Stomach (tissue), 9 donors: ENCODE results near the gene MAMDC2. TPM values are rescaled to one million over a fixed set of nuclear protein-coding genes. Genes with fewer than 3 reads are reported as not detected.
A peak's percentile ranks its signal among the peaks of the same experiment; 100 is the strongest.

Source experiments
- DNase-seq, 2 donors: peaks; one replicate each; pipeline versions ENCODE4 v3.0.0 to v3.0.0-alpha.2; 2013 to 2019
- H3K27ac ChIP-seq, 5 donors: fragments of 200-600 bp in 4 of 5; sonication (generic) in 4 of 5; one replicate each; pipeline ENCODE4 v1.5.1; 2013 to 2019; ENCODE audit warnings: mild to moderate bottlenecking in 1 of 5, moderate library complexity in 1 of 5
- H3K27me3 ChIP-seq, 3 donors: fragments of 200-600 bp; sonication (generic); one replicate each; pipeline ENCODE4 v1.5.1; 2017 to 2019; ENCODE audit warnings: mixed run types in 1 of 3
- H3K36me3 ChIP-seq, 4 donors: fragments of 200-600 bp; sonication (generic); 1 replicate in 3 of 4; 2 replicates in 1 of 4; pipeline ENCODE4 v1.5.1; 2016 to 2019
- H3K4me1 ChIP-seq, 4 donors: fragments of 200-600 bp; sonication (generic); one replicate each; pipeline ENCODE4 v1.5.1; 2016 to 2019
- H3K4me3 ChIP-seq, 4 donors: fragments of 200-600 bp; sonication (generic) in 3 of 4; one replicate each; pipeline ENCODE4 v1.5.1; 2016 to 2019; ENCODE audit warnings: mild to moderate bottlenecking in 1 of 4
- H3K9me3 ChIP-seq, 4 donors: fragments of 200-600 bp; sonication (generic); one replicate each; pipeline ENCODE4 v1.5.1; 2016 to 2019
- EP300 ChIP-seq: sonication (generic); formaldehyde crosslinking; IDR thresholded peaks from one replicate; pipeline ENCODE4 v1.6.1; 2017; ENCODE audit warnings: antibody characterized with exemption
- POLR2A ChIP-seq, 4 donors: fragments of 450-650 bp; IDR thresholded peaks; one replicate each; pipeline ENCODE4 v1.6.1; 2016; ENCODE audit warnings: antibody characterized with exemption in 4 of 4, control low read depth in 2 of 4, mild to moderate bottlenecking in 1 of 4, moderate library complexity in 1 of 4
- POLR2AphosphoS5 ChIP-seq, 3 donors: sonication (generic); formaldehyde crosslinking; IDR thresholded peaks; one replicate each; pipeline ENCODE4 v1.6.1; 2016; ENCODE audit warnings: antibody characterized with exemption in 3 of 3
- WGBS, 5 donors: extraction: QIAGEN DNeasy Blood & Tissue Kit in 3 of 5; methylation state at CpG; one replicate each; pipeline versions ENCODE4 v1.1.5 to v1.1.7; 2013 to 2018; 5-methylcytosine and 5-hydroxymethylcytosine counted together
- intact Hi-C: fragments of 100-400 bp; cut with DNase I; formaldehyde crosslinking; loops from one replicate; pipeline ENCODE4 v1.15.1; 2023; ENCODE audit warnings: low total_unique reads
- polyA plus RNA-seq, 3 donors: library from polyadenylated mRNA; stranded (reverse); fragments of 200-250 nt; gene quantifications; one replicate each; pipeline ENCODE4 v1.2.3, GENCODE V29; 2013
- total RNA-seq, 5 donors: library from RNA; depleted of rRNA; stranded (reverse); fragments of >200 nt; gene quantifications; one replicate each; pipeline versions ENCODE4 v1.1.0 to v1.2.3, GENCODE V29; 2014 to 2016
- TF ChIP-seq, protein P1 (sequence below), 7 experiments: fragments of 450-650 bp in 4 of 7; fragments of 200-600 bp in 3 of 7; sonication (generic) in 3 of 7; IDR thresholded peaks; one replicate each; pipeline ENCODE4 v1.5.1; 2016 to 2019; ENCODE audit warnings: antibody characterized with exemption in 7 of 7, control low read depth in 2 of 7, mild to moderate bottlenecking in 1 of 7
- donor health status: healthy with polysubstance abuse.
- donor health status: Bipolar disorder and iron deficiency.
- donor health status: healthy.

Gene MAMDC2
- total and polyA plus RNA-seq, 8 donors: 7.0 to 91.4 (median 22.0) TPM

DNA sequence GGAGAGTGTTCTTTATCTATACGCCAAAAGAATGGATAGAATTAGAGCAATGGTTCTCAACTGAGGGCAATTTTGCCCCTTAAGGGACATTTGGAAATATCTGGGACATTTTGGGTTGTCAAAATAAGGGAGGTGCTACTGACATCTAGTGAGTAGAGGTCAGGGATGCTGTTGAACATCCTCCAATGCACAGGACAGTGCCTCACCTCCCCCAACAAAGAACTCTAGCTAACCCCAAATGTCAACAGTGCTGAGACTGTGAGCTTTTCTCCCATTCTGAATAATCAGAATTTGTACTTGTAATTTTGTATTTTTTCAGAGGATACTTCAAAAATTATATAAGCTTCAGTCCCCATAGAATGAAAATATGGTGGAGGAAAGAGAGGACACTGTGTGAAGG is 206.6 kb downstream of the MAMDC2 start:
- no peaks in the 10 kb centered on the region for H3K27me3 ChIP-seq
- no peak overlapping the region for H3K27ac ChIP-seq
- no peak for DNase-seq
- intact Hi-C loops: no loop called here
- WGBS, 5 donors: 92 to 98% (median 94%) methylated on average over 1 of the region's 1 CpG
- peaks cover 0 to 27% (median 0%) of the 10 kb centered on the region in 4 donors for H3K4me1 ChIP-seq
- TF ChIP-seq EP300 (no peak), POLR2AphosphoS5 (IDR thresholded peaks at IDR 0.05) (no peak), POLR2A (IDR thresholded peaks at IDR 0.05) (no peak)
- TF ChIP-seq, protein P1, sequence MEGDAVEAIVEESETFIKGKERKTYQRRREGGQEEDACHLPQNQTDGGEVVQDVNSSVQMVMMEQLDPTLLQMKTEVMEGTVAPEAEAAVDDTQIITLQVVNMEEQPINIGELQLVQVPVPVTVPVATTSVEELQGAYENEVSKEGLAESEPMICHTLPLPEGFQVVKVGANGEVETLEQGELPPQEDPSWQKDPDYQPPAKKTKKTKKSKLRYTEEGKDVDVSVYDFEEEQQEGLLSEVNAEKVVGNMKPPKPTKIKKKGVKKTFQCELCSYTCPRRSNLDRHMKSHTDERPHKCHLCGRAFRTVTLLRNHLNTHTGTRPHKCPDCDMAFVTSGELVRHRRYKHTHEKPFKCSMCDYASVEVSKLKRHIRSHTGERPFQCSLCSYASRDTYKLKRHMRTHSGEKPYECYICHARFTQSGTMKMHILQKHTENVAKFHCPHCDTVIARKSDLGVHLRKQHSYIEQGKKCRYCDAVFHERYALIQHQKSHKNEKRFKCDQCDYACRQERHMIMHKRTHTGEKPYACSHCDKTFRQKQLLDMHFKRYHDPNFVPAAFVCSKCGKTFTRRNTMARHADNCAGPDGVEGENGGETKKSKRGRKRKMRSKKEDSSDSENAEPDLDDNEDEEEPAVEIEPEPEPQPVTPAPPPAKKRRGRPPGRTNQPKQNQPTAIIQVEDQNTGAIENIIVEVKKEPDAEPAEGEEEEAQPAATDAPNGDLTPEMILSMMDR (IDR thresholded peaks at IDR 0.05): no peak
- no peaks in the 10 kb centered on the region for H3K9me3 ChIP-seq
- H3K36me3 ChIP-seq: no peaks in the 10 kb centered on the region
- no peak overlapping the region for H3K4me3 ChIP-seq

- peak in 1 of 2 donors; percentile 30 for DNase-seq
- Histone ChIP-seq H3K36me3 (no peaks in the 10 kb centered on the region), H3K27me3 (no peaks in the 10 kb centered on the region), H3K27ac (peak overlapping the region in 3 of 5 donors; percentile 94 to 96 (median 94)), H3K9me3 (no peaks in the 10 kb centered on the region), H3K4me1 (peaks cover 22 to 68% (median 28%) of the 10 kb centered on the region in 4 donors), H3K4me3 (peak overlapping the region in 3 of 4 donors; percentile 22 to 66 (median 25))
- TF ChIP-seq, protein P1 (IDR thresholded peaks at IDR 0.05): no peak
- TF ChIP-seq POLR2AphosphoS5 (IDR thresholded peaks at IDR 0.05): no peak
- no peak for TF ChIP-seq EP300
- no peak for TF ChIP-seq POLR2A (IDR thresholded peaks at IDR 0.05)
- intact Hi-C loops: no loop called here
These were observed 211.8 kb downstream of the MAMDC2 start for GRCh38 chr9:70255486-70255885.

- TF ChIP-seq POLR2A (IDR thresholded peaks at IDR 0.05) (no peak), EP300 (no peak), POLR2AphosphoS5 (IDR thresholded peaks at IDR 0.05) (no peak)
- TF ChIP-seq, protein P1 (IDR thresholded peaks at IDR 0.05): no peak
- no peaks in the 10 kb centered on the region for H3K9me3 ChIP-seq
- H3K36me3 ChIP-seq: no peaks in the 10 kb centered on the region
- H3K4me1 ChIP-seq: peaks cover 28 to 74% (median 35%) of the 10 kb centered on the region in 4 donors
- H3K27ac ChIP-seq: peak overlapping the region in 4 of 5 donors; percentile 94 to 97 (median 95)
- 20 to 43% (median 30%) methylated on average over 7 of the region's 7 CpGs for WGBS, 5 donors
- intact Hi-C loops: no loop called here
- peak in 1 of 2 donors; percentile 67 for DNase-seq
- H3K4me3 ChIP-seq: peak overlapping the region; percentile 19 to 66 (median 24)
- H3K27me3 ChIP-seq: no peaks in the 10 kb centered on the region
These were observed 212.5 kb downstream of the MAMDC2 start for GRCh38 chr9:70256123-70256551.

DNA sequence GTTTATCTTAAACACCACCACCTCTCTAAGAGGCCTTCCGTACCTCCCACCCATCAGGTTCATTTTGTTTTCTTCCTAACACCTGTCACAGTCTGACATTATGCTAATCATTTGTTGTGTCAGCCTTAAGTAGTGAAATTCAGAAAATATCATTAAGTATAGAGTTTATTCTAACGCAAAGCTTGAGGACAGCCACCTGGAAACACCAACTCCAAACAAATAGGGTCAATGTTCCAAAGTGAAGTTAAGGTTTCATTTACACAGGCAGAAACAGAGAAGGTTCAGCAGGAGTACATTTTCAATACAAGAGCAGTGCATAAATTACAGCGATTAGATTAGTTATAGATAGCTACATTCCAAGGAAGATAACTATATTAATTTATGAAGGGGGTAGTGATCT is 213.9 kb downstream of the MAMDC2 start:
- DNase-seq: peak in 1 of 2 donors; percentile 21
- H3K27ac ChIP-seq: peak overlapping the region; percentile 94 to 98 (median 96)
- TF ChIP-seq POLR2A (IDR thresholded peaks at IDR 0.05) (no peak), EP300 (no peak), POLR2AphosphoS5 (IDR thresholded peaks at IDR 0.05) (no peak)
- TF ChIP-seq, protein P1 (IDR thresholded peaks at IDR 0.05): no peak
- 31 to 45% (median 38%) methylated on average over 3 of the region's 3 CpGs for WGBS, 5 donors
- peaks cover 0 to 2% (median 0%) of the 10 kb centered on the region in 4 donors for H3K36me3 ChIP-seq
- intact Hi-C loops: no loop called here
- H3K27me3 ChIP-seq: no peaks in the 10 kb centered on the region
- peak overlapping the region; percentile 62 to 80 (median 66) for H3K4me3 ChIP-seq
- peaks cover 34 to 81% (median 47%) of the 10 kb centered on the region in 4 donors for H3K4me1 ChIP-seq
- no peaks in the 10 kb centered on the region for H3K9me3 ChIP-seq
